Measurements from ENCODE around the gene SLC35F6.

DNA sequence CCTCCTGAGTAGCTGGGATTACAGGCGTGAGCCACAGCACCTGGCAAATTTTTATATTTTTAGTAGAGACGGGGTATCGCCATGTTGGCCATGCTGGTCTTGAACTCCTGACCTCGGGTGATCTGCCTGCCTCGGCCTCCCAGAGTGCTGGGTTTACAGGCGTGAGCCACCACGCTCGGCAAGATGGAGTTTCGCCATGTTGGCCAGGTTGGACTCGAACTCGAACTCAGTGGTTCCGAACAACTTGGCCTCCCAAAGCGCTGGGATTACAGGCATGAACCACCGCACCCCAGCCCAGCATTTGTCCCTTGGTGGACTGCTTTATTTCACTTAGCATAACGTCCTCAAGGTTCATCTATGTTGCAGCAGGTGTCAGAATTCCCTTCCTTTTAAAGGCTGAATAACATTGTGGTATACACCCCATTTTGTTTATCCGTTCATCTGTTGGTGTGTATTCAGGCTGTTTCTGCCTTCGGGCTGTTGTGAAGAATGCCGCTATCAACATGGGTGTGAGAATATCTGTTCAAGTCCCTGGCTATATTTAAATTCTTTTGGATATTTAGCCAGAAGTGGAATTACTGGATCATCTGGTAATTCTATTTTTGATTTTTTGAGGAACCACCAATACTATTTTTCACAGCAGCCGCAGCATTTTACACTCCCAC, 20.6 kb downstream of the SLC35F6 start:
- TF ChIP-seq, protein P1, sequence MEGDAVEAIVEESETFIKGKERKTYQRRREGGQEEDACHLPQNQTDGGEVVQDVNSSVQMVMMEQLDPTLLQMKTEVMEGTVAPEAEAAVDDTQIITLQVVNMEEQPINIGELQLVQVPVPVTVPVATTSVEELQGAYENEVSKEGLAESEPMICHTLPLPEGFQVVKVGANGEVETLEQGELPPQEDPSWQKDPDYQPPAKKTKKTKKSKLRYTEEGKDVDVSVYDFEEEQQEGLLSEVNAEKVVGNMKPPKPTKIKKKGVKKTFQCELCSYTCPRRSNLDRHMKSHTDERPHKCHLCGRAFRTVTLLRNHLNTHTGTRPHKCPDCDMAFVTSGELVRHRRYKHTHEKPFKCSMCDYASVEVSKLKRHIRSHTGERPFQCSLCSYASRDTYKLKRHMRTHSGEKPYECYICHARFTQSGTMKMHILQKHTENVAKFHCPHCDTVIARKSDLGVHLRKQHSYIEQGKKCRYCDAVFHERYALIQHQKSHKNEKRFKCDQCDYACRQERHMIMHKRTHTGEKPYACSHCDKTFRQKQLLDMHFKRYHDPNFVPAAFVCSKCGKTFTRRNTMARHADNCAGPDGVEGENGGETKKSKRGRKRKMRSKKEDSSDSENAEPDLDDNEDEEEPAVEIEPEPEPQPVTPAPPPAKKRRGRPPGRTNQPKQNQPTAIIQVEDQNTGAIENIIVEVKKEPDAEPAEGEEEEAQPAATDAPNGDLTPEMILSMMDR (IDR thresholded peaks at IDR 0.05): no peak
- no peak for TF ChIP-seq POLR2A (IDR thresholded peaks at IDR 0.05)
